GM18861 (cell line): ENCODE data around the gene BLTP2.

Source experiments
- ATAC-seq: cut with Tn5 transposase; IDR thresholded peaks from one replicate; pipeline ENCODE4 v1.9.1; 2021; ENCODE audit not compliant: unreplicated experiment

BLTP2 gene

GRCh38 chr17:28599311-28600184, 45.4 kb downstream of the BLTP2 start:
- ATAC-seq, result peak; percentile 40

GRCh38 chr17:28598799-28599310, 46.1 kb downstream of the BLTP2 start, which contains the start of gene SPAG5:
SPAG5 (minus strand) TSS chr17:28599025; CDS start chr17:28598946, 79 bp downstream.
- ATAC-seq, result peak; percentile 72

GRCh38 chr17:28598389-28598788, 46.6 kb downstream of the BLTP2 start:
- ATAC-seq, result no peak

GRCh38 chr17:28597606-28598383, 47.2 kb downstream of the BLTP2 start:
- ATAC-seq, result no peak
